T47D (cell line): ENCODE data around the gene CPED1.
"Not testable (repeated sequence)": the region's sequence is repeated elsewhere in the genome, so short reads cannot be mapped to it uniquely, and the experiment has no call there.

Source experiments
- DNase-seq, 2 experiments: peaks; one replicate each; pipeline versions ENCODE4 v3.0.0 to v3.0.0-alpha.2; 2011 to 2012; ENCODE audit warnings: low read depth in 1 of 2, low spot score in 1 of 2
- JUND ChIP-seq: IDR thresholded peaks from 2 replicates; pipeline ENCODE4 v1.6.1; 2012; ENCODE audit warnings: low read depth
- in situ Hi-C: cut with HindIII; loops from 2 replicates; pipeline ENCODE4 v1.10.0; 2016; ENCODE audit warnings: low sequenced_read_pairs, low pct_unique_long_range_greater_than_20kb

Gene CPED1

DNA sequence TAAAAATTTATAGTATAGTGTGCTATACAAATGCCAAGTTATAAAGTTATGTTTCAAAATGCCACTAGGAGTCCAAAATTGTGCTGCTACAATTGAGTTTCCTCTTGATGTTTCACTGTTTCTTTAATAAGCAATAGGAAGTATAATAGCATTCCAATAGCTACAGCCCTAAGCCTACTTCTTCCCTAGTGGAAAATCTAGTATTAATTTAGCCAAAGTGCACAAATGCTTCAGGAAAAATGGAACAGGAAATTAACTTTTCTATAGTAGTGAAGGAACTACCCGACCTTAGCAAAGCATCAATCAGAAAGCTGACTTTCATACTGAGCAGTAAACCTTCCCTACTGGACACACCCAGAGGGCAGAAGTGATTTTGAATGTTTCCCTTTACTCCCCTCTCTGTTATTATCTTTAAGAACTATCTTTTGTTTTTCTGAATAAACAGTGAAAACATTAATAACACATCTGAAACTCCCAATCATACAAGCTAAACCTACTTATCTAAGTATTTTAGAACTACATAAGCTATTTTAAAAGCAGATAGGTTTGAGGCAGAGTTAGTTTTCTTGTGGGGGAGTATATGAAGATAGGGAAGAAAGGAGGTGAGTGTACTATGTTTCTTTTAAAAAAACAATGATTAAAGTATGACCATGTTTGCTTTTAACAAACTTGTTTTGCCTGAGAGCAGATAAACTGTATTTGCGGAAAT is 13.7 kb downstream of the CPED1 start:
- DNase-seq = no peak
- no peak for TF ChIP-seq JUND
- in situ Hi-C loops = no loop called here

DNA sequence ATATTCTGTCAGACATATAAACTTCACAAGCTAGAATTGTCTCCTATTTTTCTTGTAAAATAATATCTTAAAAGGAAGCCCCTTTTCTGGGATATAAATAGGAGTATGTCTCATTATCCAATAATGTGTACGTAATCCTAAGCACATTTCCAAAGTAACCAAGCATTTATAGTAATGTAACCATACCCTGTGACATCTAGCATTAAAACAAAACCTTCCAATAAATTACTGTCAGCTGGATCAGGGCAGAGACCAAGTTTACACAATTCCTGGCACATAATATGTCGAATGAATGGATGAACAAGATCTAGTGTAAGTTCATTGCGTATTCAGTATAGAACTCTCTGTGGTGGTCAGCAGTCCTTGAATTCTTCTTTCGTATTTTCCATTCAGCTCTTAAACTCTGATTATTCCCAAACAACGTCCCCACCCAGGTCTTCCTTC is 14.3 kb downstream of the CPED1 start:
- TF ChIP-seq JUND = no peak
- DNase-seq = no peak
- in situ Hi-C loops = no loop called here

DNA sequence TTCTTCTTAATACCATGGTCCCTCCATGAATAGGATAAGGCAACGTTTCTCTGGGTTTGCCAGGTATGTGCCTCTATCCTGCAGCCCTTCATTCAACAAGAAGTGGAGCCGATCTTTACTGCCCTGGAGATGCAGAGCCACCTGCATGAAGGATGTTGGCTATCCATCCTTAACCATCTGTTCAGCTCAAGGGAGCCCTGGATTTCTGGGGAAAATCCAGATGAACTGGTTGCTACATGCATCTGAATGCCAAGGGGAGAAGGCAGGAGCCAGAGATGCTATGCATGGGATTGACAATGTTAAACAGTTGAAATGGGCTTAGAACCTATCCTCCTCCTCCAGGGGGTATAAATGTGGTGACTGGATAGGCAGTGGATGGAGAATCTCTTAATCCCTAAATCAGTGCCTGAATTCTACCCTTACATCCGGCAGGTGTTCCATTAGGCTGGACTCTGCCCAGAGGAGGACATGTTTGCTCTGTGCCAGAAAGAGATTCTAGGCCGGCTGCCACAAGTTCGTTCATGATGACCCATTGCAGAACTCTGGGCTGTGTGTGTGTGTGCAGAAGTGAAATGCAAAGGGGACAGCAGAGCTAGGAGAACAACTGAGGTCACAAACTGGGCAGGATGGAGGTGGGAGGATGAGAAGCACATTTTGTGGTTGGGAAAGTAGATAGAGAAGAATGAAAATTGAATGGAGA is 15.6 kb downstream of the CPED1 start:
- in situ Hi-C loops = no loop called here
- TF ChIP-seq JUND = no peak
- DNase-seq = no peak

DNA sequence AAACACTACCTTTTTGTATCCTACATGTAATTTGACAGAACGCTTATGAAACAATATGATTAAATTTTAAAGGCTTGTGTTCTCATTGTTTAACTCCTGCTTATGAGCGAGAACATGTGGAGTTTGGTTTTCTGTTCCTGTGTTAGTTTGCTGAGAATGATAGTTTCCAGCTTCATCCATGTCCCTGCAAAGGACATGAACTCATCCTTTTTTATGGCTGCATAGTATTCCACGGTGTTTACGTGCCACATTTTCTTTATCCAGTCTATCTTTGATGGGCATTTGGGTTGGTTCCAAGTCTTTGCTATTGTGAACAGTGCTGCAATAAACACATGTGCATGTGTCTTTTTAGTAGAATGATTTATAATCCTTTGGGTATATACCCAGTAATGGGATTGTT is 16.5 kb downstream of the CPED1 start:
- in situ Hi-C loops, DNase-seq: not testable (repeated sequence)

DNA sequence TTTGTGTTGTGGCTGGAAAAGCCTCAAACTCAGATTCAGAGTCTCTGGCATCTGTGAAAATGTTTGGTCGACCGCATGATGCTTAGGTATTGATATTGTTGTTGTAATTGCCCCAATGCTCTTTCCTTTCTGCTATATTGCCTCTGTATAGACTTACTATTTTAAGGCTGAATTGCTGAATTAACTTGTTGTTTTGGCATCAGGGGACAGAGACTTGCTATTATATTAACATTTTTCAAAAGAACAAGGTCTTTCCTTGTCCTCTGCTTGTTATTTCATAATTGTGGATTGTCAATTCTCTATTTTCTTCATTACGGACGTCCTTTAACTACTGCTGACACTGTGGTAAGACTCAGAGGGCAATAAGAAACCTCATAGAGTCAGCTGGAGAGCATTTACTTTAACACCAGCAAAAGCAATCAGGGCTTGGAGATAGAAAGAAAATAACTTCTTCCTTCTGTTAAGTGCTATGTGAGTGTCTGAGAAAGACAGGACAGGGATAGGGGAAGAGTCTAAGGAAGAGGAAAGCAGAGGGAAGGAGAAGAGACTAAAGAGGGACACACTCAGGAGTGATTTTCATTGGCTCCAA is 17.6 kb downstream of the CPED1 start:
- in situ Hi-C loops = no loop called here
- no peak for TF ChIP-seq JUND
- DNase-seq = no peak

DNA sequence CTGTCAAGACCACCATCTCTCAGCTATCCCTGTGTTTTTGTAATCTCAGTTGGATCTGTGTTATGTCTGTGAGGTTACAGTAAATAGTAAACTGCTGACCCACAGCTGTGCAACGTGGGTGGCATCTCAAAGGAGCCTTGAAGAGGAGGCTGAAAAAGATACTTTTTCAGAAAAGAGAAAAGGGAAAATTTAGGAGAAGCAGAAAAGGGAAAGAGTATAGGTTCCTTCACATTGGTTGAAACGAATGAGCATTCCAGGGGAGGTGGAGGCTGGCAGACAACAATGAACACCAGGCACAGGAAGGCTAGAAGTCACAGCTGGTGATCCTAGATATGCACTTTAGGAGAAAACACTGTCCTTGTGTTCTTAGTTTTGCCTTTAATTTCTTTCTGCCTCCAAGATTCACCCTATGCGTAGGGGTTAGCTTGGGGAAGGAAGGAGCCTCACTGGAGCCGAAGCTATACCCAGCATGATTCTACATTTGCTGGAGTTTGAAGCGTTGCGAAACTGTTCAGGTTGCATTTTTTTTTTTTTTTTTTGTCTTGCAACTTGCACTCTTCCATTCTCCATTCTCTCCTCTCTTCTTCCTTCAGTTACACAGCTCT is 18.3 kb downstream of the CPED1 start:
- TF ChIP-seq JUND = no peak
- in situ Hi-C loops = no loop called here
- no peak for DNase-seq

DNA sequence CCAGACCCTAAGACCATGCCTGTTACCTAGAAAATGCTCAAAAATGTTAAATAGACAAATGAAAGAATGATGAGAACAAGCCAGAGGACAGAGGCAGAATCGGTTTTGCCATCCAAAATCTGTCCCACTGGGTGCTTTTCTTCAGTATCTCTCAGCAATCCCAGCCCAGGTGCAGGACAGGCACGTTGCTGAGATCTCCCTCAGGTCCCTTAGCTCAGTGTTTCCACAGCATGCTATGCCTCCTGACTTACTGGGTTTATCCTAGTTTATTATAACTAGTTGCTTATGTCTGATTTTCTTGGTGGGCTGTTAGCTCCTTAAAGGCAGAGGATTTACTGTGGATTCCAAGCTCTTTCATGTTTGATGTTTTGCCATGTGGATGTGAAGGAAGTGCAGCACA is 20.3 kb downstream of the CPED1 start:
- in situ Hi-C loops = no loop called here
- no peak for DNase-seq
- TF ChIP-seq JUND = no peak

DNA sequence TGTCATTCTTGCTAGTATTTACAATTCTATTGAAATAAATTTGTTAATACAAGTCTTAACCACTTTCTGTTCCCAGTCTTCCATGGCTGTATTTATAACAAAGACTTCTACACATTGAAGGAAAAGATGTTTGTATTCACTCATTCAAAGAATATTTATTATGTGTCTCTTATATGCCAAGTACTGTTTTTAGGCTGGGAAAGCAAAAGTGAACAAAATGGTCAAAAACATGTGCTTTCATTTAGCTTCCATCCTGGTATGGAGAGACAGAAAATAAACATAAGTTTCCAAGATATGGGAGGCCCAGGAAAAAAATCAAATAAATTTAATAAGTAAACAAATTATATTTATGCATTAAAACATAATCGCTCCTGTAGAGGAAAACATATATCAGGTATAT is 22.9 kb downstream of the CPED1 start:
- in situ Hi-C loops = no loop called here
- no peak for DNase-seq
- no peak for TF ChIP-seq JUND

DNA sequence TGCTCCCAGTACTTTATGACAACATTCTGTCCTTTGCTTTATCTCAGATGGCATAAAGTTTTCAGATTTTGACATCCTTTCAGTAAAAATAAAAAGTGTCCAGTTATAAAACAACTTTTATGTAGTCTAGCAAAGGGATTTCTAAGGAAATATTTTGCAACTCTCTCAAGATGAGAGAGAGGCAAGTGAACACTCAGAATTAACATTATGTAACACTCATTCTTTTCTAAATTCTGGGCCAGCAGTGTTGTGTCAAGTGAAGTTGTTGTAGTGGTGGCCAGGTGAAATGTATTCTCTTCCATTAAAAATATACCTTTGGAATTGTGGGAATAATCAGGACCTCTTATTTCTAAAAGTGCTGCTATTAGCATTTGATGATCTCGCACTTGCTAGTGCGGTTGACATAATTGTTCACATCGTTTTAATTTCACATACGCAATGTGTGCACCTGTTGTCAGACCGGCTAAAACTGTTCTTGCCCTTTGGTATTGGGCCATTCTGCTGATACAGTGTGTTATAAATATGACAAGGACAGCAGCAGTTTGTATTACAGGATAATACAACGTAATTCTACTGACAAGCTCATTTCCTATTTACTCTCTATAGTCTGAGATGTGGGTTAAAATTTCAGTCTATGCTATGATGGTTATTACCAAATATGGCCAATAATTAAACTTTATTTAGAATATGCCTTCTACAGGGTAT is 23.8 kb downstream of the CPED1 start:
- TF ChIP-seq JUND = no peak
- in situ Hi-C loops = no loop called here
- DNase-seq = no peak

DNA sequence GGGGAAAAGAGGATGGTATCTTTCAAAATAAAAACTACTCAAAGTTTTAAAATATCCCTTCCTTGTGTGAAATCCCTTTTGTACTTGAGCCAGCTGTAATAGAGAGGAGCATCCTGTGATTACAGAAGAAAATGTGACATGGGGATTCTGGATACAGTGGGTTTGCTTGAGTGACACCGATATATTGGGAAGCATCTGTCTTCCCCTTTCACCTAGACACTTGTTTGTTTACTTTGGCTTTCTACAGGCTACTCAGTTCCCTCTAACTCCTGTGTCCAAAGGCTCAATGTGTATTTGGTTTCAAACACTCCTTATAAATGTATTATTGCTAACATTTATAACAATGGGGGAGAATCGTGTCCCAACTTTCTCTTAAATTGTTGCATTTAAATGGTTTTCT is 24.4 kb downstream of the CPED1 start:
- DNase-seq = no peak
- in situ Hi-C loops = no loop called here
- no peak for TF ChIP-seq JUND

DNA sequence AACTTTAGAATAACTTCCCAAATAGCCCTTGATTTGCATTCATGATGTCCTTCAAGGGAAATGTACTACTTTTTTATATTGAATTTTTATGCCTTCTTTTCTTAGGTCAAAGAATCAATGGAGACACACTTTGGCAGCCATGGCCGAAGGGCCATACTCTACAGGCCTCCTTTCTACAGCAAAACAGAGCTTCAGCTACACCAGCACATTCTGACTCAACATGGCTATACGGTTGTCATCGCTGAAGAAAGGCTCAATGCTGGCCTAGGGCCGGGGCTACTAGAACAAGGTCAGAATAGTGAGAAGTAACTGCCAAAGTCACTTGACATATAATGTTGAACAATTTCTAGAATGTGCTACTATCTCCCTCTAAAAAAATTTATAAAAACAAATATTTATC is 27.0 kb downstream of the CPED1 start:
- no peak for DNase-seq
- in situ Hi-C loops = no loop called here
- TF ChIP-seq JUND = no peak

DNA sequence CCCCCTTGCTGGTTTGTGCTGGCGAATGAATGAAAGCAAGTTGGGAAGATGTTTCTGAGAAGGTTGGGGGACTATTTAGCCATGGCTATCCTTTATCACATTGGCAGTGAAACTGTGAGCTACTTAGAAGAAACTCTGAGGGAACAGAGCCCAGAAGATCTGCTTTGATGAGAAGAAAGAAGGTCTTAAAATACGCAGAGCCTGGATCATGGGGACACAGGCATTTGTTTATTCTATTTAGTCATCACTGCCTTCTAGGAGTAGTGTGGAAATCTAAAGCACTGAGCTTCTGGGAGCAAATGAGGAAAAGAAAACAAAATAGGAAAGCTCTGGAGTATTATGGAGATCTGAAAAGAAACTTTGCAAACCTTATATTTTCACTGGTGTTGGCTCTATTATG is 28.5 kb downstream of the CPED1 start:
- TF ChIP-seq JUND = no peak
- no peak for DNase-seq
- in situ Hi-C loops = no loop called here
